Skin epidermis (tissue), 12 donors: ENCODE data around the gene LGALS3BP.
A peak's percentile ranks its signal among the peaks of the same experiment; 100 is the strongest.
"Not testable (repeated sequence)": the region's sequence is repeated elsewhere in the genome, so short reads cannot be mapped to it uniquely, and the experiment has no call there.

Source experiments
- H3K27ac ChIP-seq, 21 experiments: fragments of 200-600 bp; sonication (generic) in 11 of 21; one replicate each; pipeline ENCODE4 v1.5.0; 2020; ENCODE audit warnings: mild to moderate bottlenecking in 3 of 21, inconsistent platforms in 2 of 21, moderate library complexity in 2 of 21
- H3K4me3 ChIP-seq, 7 experiments: fragments of 200-600 bp; sonication (generic) in 2 of 7; one replicate each; pipeline ENCODE4 v1.5.0; 2020; ENCODE audit warnings: inconsistent platforms in 2 of 7, mild to moderate bottlenecking in 2 of 7, moderate library complexity in 1 of 7

The LGALS3BP gene

GRCh38 chr17:78951967-78952551 lies 27.7 kb downstream of the LGALS3BP start:
- H3K27ac ChIP-seq = peak overlapping the region in 3 of 21 experiments; percentile 9 to 54 (median 31)
- no peak overlapping the region for H3K4me3 ChIP-seq

GRCh38 chr17:78950870-78951269 lies 28.9 kb downstream of the LGALS3BP start:
- Histone ChIP-seq H3K4me3 (no peak overlapping the region), H3K27ac (no peak overlapping the region)

GRCh38 chr17:78947235-78948149 lies 32.2 kb downstream of the LGALS3BP start:
- Histone ChIP-seq H3K27ac (no peak overlapping the region), H3K4me3 (no peak overlapping the region)

- H3K4me3 ChIP-seq = no peak overlapping the region
- H3K27ac ChIP-seq = no peak overlapping the region
Measured at GRCh38 chr17:78946631-78947030, 33.1 kb downstream of the LGALS3BP start.

- no peak overlapping the region for H3K27ac ChIP-seq
- no peak overlapping the region for H3K4me3 ChIP-seq
Measured at GRCh38 chr17:78946131-78946530, 33.6 kb downstream of the LGALS3BP start.

- not testable (repeated sequence) for H3K4me3 ChIP-seq, H3K27ac ChIP-seq
Measured at GRCh38 chr17:78945455-78945854, 34.3 kb downstream of the LGALS3BP start.

GRCh38 chr17:78944956-78945355 lies 34.8 kb downstream of the LGALS3BP start:
- H3K4me3 ChIP-seq = no peak overlapping the region
- no peak overlapping the region for H3K27ac ChIP-seq

GRCh38 chr17:78944026-78944425 lies 35.7 kb downstream of the LGALS3BP start:
- Histone ChIP-seq H3K4me3 (no peak overlapping the region), H3K27ac (no peak overlapping the region)

GRCh38 chr17:78940708-78941107 lies 39.0 kb downstream of the LGALS3BP start:
- no peak overlapping the region for H3K27ac ChIP-seq

GRCh38 chr17:78940258-78940657 lies 39.5 kb downstream of the LGALS3BP start:
- H3K4me3 ChIP-seq = no peak overlapping the region
- H3K27ac ChIP-seq = no peak overlapping the region

More at GRCh38 chr17:78940708-78941107, 39.0 kb downstream of the LGALS3BP start:
- H3K4me3 ChIP-seq = no peak overlapping the region

- Histone ChIP-seq H3K27ac (no peak overlapping the region), H3K4me3 (no peak overlapping the region)
Measured at GRCh38 chr17:78939615-78940014, 40.1 kb downstream of the LGALS3BP start.

GRCh38 chr17:78937561-78937960 lies 42.2 kb downstream of the LGALS3BP start:
- no peak overlapping the region for H3K4me3 ChIP-seq
- no peak overlapping the region for H3K27ac ChIP-seq

- Histone ChIP-seq H3K27ac (peak overlapping the region in 16 of 21 experiments; percentile 5 to 88 (median 72)), H3K4me3 (no peak overlapping the region)
Measured at GRCh38 chr17:78935419-78936323, 44.1 kb downstream of the LGALS3BP start.

- Histone ChIP-seq H3K4me3 (no peak overlapping the region), H3K27ac (peak overlapping the region in 19 of 21 experiments; percentile 36 to 88 (median 73))
Measured at GRCh38 chr17:78934681-78935418, 44.9 kb downstream of the LGALS3BP start.

- Histone ChIP-seq H3K4me3 (peak overlapping the region in 1 of 7 experiments; percentile 2), H3K27ac (peak overlapping the region in 20 of 21 experiments; percentile 28 to 88 (median 72))
Measured at GRCh38 chr17:78933959-78934568, 45.7 kb downstream of the LGALS3BP start.

GRCh38 chr17:78933025-78933958 lies 46.4 kb downstream of the LGALS3BP start:
- Histone ChIP-seq H3K27ac (peak overlapping the region in 19 of 21 experiments; percentile 43 to 88 (median 73)), H3K4me3 (no peak overlapping the region)

- Histone ChIP-seq H3K4me3 (no peak overlapping the region), H3K27ac (peak overlapping the region in 1 of 21 experiments; percentile 49)
Measured at GRCh38 chr17:78929908-78930775, 49.6 kb downstream of the LGALS3BP start.
